ENCODE results near the gene P3H2.

DNA sequence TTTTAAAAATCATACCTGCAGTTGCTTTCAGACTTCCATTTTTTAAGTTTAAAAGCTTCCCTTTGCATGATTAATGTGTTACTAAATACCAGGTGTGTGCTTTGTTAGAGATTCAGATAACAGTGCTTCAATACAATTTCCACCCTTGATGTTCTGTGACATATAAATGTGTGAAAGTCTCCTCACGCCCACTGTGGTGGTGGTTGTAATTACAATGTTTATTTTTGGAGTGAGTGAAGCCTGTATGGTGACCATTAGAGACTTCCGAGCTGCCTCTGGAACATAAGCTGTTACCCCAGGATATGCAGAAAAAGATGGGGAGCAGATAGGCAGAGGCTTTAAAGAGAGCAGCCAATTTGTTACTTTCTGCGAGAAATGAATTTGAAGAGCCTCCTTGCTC lies 57.2 kb downstream of the P3H2 start:
- TF ChIP-seq EZH2 (IDR thresholded peaks at IDR 0.05): no peak
- no peak for TF ChIP-seq POLR2AphosphoS5 (IDR thresholded peaks at IDR 0.05; ENCODE audit: borderline replicate concordance, low read depth, low read length)
- TF ChIP-seq FOXP2 (optimal IDR thresholded peaks at IDR 0.05; ENCODE audit: control extremely low read depth, extremely low read length, insufficient read depth): no peak
